B cell (primary cell): ENCODE results near the gene LHFPL4. TPM values are rescaled to one million over a fixed set of nuclear protein-coding genes. Genes with fewer than 3 reads are reported as not detected.

Experiments used
- ATAC-seq: fragments of 200-7000 bp; cut with Tn5 transposase; one replicate; pipeline ENCODE4 v1.10.0; 2021; ENCODE audit warnings: low read depth, mild to moderate bottlenecking, moderate number of reproducible peaks, moderate library complexity
- CTCF ChIA-PET: fragments of 350-600 bp; sonication (Branson Sonifier 250); formaldehyde crosslinking; loops from one replicate; lab custom pipeline; 2021; ENCODE audit warnings: antibody characterized with exemption, inconsistent platforms; lab: Charles Lee
- POLR2A ChIA-PET: fragments of 350-600 bp; sonication (Branson Sonifier 250); formaldehyde crosslinking; loops from one replicate; lab custom pipeline; 2021; ENCODE audit warnings: antibody characterized with exemption; lab: Charles Lee
- DNase-seq: peaks from one replicate; pipeline ENCODE4 v3.0.0; 2013
- H2AFZ ChIP-seq: 2 replicates; pipeline ENCODE4 v1.6.1; 2012; ENCODE audit warnings: mild to moderate bottlenecking, low read depth, low read length; ENCODE audit not compliant: insufficient read depth, poor library complexity, severe bottlenecking
- H3K27ac ChIP-seq, 2 donors: 1 replicate in 1 of 2; 2 replicates in 1 of 2; pipeline ENCODE4 v1.5.1; 2012 to 2013; ENCODE audit warnings: low read length in 2 of 2, mild to moderate bottlenecking in 2 of 2, moderate library complexity in 1 of 2
- H3K27me3 ChIP-seq, 4 experiments: fragments of 200-600 bp in 1 of 4; sonication (generic) in 1 of 4; replicated peaks in 1 of 4; 1 replicate in 2 of 4; 2 replicates in 2 of 4; pipeline versions ENCODE4 v1.6.1 to v1.7.0; 2013 to 2016; ENCODE audit warnings: low read length in 3 of 4, mild to moderate bottlenecking in 2 of 4, mixed read lengths in 1 of 4, moderate library complexity in 1 of 4; ENCODE audit not compliant: insufficient read depth in 4 of 4, control insufficient read depth in 3 of 4; ENCODE audit errors: control extremely low read depth in 1 of 4
- H3K36me3 ChIP-seq, 2 experiments: replicated peaks in 1 of 2; 1 replicate in 1 of 2; 2 replicates in 1 of 2; pipeline versions ENCODE4 v1.6.1 to v1.7.1; 2013; ENCODE audit warnings: low read length in 1 of 2; ENCODE audit not compliant: insufficient read depth in 2 of 2, control insufficient read depth in 1 of 2; ENCODE audit errors: control extremely low read depth in 1 of 2, extremely low read depth in 1 of 2
- H3K4me1 ChIP-seq, 2 donors: fragments of 200-600 bp in 1 of 2; sonication (generic) in 1 of 2; 1 replicate in 1 of 2; 2 replicates in 1 of 2; pipeline versions ENCODE4 v1.5.1 to v1.6.1; 2013 to 2017; ENCODE audit warnings: low read length in 2 of 2; ENCODE audit not compliant: control insufficient read depth in 2 of 2, insufficient read depth in 2 of 2
- H3K4me2 ChIP-seq: replicated peaks from 2 replicates; pipeline ENCODE3; 2012; ENCODE audit warnings: mild to moderate bottlenecking, low read depth, low read length; ENCODE audit not compliant: poor library complexity, severe bottlenecking
- H3K4me3 ChIP-seq, 5 experiments: fragments of 200-600 bp in 1 of 5; sonication (generic) in 1 of 5; 1 replicate in 3 of 5; 2 replicates in 2 of 5; pipeline versions ENCODE4 v1.5.1 to v1.7.0; 2011 to 2016; ENCODE audit warnings: low read length in 4 of 5, mild to moderate bottlenecking in 4 of 5, low read depth in 2 of 5, control low read depth in 1 of 5, moderate library complexity in 1 of 5; ENCODE audit not compliant: insufficient read depth in 1 of 5; ENCODE audit errors: control extremely low read depth in 1 of 5, extremely low read depth in 1 of 5
- H3K79me2 ChIP-seq: fragments of 200-600 bp; sonication (generic); one replicate; pipeline ENCODE4 v1.6.0; 2016; ENCODE audit warnings: low read length; ENCODE audit not compliant: control insufficient read depth, insufficient read depth
- H3K9ac ChIP-seq: fragments of 200-600 bp; sonication (generic); 2 replicates; pipeline ENCODE4 v1.6.1; 2017; ENCODE audit warnings: mild to moderate bottlenecking, low read length, moderate library complexity
- H3K9me3 ChIP-seq, 3 donors: one replicate each; pipeline versions ENCODE4 v1.6.1 to v1.7.1; 2013; ENCODE audit warnings: low read length in 2 of 3; ENCODE audit not compliant: control insufficient read depth in 2 of 3, insufficient read depth in 1 of 3; ENCODE audit errors: control extremely low read depth in 1 of 3
- H4K20me1 ChIP-seq: 2 replicates; pipeline ENCODE4 v1.6.0; 2012; ENCODE audit warnings: mild to moderate bottlenecking, low read length; ENCODE audit not compliant: insufficient read depth, control insufficient read depth, poor library complexity, severe bottlenecking
- H3K27ac Mint-ChIP-seq: one replicate; pipeline ENCODE4 v1.8.0; 2021; ENCODE audit warnings: mixed read lengths
- H3K27me3 Mint-ChIP-seq: one replicate; pipeline ENCODE4 v1.8.0; 2021; ENCODE audit warnings: mixed read lengths
- H3K4me1 Mint-ChIP-seq: one replicate; pipeline ENCODE4 v1.8.0; 2021; ENCODE audit warnings: mixed read lengths
- H3K4me3 Mint-ChIP-seq: one replicate; pipeline ENCODE4 v1.8.0; 2021; ENCODE audit warnings: mixed read lengths
- H3K9me3 Mint-ChIP-seq: one replicate; pipeline ENCODE4 v1.8.0; 2022; ENCODE audit warnings: mixed read lengths; ENCODE audit not compliant: insufficient read depth
- CTCF ChIP-seq: fragments of 200-600 bp; IDR thresholded peaks from one replicate; pipeline ENCODE4 v1.8.0; 2022; ENCODE audit warnings: antibody characterized with exemption, mild to moderate bottlenecking
- EZH2 ChIP-seq: IDR thresholded peaks from 2 replicates; pipeline ENCODE4 v1.6.1; 2012; ENCODE audit warnings: borderline replicate concordance, low read depth, mild to moderate bottlenecking, moderate library complexity, low read length; ENCODE audit not compliant: insufficient read depth, poor library complexity, severe bottlenecking
- WGBS: methylation state at CpG from one replicate; pipeline ENCODE4 v1.1.5; 2013; ENCODE audit warnings: missing lambda C conversion rate; ENCODE audit not compliant: insufficient coverage; 5-methylcytosine and 5-hydroxymethylcytosine counted together
- intact Hi-C: fragments of 100-400 bp; cut with micrococcal nuclease; formaldehyde crosslinking; loops from one replicate; pipeline ENCODE4 v1.10.0; 2022
- polyA plus RNA-seq: library from polyadenylated mRNA; depleted of rRNA; stranded (reverse); fragments of >200 nt; gene quantifications from 2 replicates; pipeline ENCODE4 v1.2.3, GENCODE V29; 2012
- total RNA-seq, 2 donors: library from RNA; stranded (reverse); fragments of 120-200 nt in 1 of 2; gene quantifications; 1 replicate in 1 of 2; 2 replicates in 1 of 2; pipeline versions ENCODE4 v1.2.3 to v1.2.4, GENCODE V29; 2013 to 2022

Gene LHFPL4
- total and polyA plus RNA-seq, 2 donors (not counting 1 experiment from before 2014, with no cell fraction given) = not detected

GRCh38 chr3:9508781-9509180 lies 44.8 kb downstream of the LHFPL4 start:
- Histone ChIP-seq H3K9me3 (peaks cover 0 to 16% (median 0%) of the 10 kb centered on the region in 3 donors), H3K4me1 (peaks cover 9 to 10% of the 10 kb centered on the region in 2 donors), H3K9ac (no peak overlapping the region), H3K4me3 (no peak overlapping the region), H3K79me2 (no peaks in the 10 kb centered on the region), H3K4me2 (no peak overlapping the region), H4K20me1 (no peaks in the 10 kb centered on the region), H3K36me3 (no peaks in the 10 kb centered on the region), H3K27ac (no peak overlapping the region), H3K27me3 (peaks cover 0 to 29% (median 8%) of the 10 kb centered on the region in 4 experiments), H2AFZ (no peak overlapping the region)
- Mint-ChIP-seq H3K9me3 (no peaks in the 10 kb centered on the region), H3K4me1 (peaks cover 15% of the 10 kb centered on the region), H3K4me3 (no peak overlapping the region), H3K27me3 (peaks cover 28% of the 10 kb centered on the region), H3K27ac (no peak overlapping the region)
- ChIA-PET CTCF (interaction anchor here (1.5 kb wide), 1 partner anchor 11 kb away, joined by 6 read pairs; no protein-coding TSS in a partner anchor), POLR2A (no interaction called here)
- no peak for TF ChIP-seq CTCF
- no peak for TF ChIP-seq EZH2
- 26% methylated on average over 24 of the region's 25 CpGs for WGBS
- DNase-seq = no peak
- ATAC-seq = no peak
- intact Hi-C loops = no loop called here

- peaks cover 9 to 17% of the 10 kb centered on the region in 2 donors for H3K4me1 ChIP-seq
- ChIA-PET CTCF (interaction anchor here (1.5 kb wide), 1 partner anchor 10 kb away, joined by 6 read pairs; no protein-coding TSS in a partner anchor), POLR2A (no interaction called here)
- Mint-ChIP-seq H3K27ac (no peak overlapping the region), H3K9me3 (no peaks in the 10 kb centered on the region), H3K4me1 (peaks cover 19% of the 10 kb centered on the region), H3K4me3 (no peak overlapping the region), H3K27me3 (peaks cover 32% of the 10 kb centered on the region)
- H4K20me1 ChIP-seq = no peaks in the 10 kb centered on the region
- H3K27ac ChIP-seq = no peak overlapping the region
- no peak overlapping the region for H3K4me2 ChIP-seq
- H3K4me3 ChIP-seq = no peak overlapping the region
- no peak for TF ChIP-seq CTCF
- no peak for TF ChIP-seq EZH2
- 71% methylated on average over 14 of the region's 14 CpGs for WGBS
- ATAC-seq = no peak
- H3K9ac ChIP-seq = no peak overlapping the region
- no peaks in the 10 kb centered on the region for H3K36me3 ChIP-seq
- H3K27me3 ChIP-seq = peaks cover 0 to 29% (median 8%) of the 10 kb centered on the region in 4 experiments
- no peak overlapping the region for H2AFZ ChIP-seq
- H3K9me3 ChIP-seq = peaks cover 0 to 16% (median 0%) of the 10 kb centered on the region in 3 donors
- H3K79me2 ChIP-seq = no peaks in the 10 kb centered on the region
- no peak for DNase-seq
- intact Hi-C loops = no loop called here
These were observed 45.7 kb downstream of the LHFPL4 start for GRCh38 chr3:9507586-9508578.
